ENCODE data around the gene CRYBB2. TPM values are rescaled to one million over a fixed set of nuclear protein-coding genes. Genes with fewer than 3 reads are reported as not detected.
"Not testable (repeated sequence)": the region's sequence is repeated elsewhere in the genome, so short reads cannot be mapped to it uniquely, and the experiment has no call there.

CRYBB2 gene, protein sequence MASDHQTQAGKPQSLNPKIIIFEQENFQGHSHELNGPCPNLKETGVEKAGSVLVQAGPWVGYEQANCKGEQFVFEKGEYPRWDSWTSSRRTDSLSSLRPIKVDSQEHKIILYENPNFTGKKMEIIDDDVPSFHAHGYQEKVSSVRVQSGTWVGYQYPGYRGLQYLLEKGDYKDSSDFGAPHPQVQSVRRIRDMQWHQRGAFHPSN
- not detected for total RNA-seq

- no peak for DNase-seq (ENCODE audit: low spot score)
These were observed at the start of gene CRYBB2 for GRCh38 chr22:25219211-25219689. TSS of gene CRYBB2 (plus strand) at chr22:25219639. CDS start at chr22:25221430, 1,791 bp downstream.

DNA sequence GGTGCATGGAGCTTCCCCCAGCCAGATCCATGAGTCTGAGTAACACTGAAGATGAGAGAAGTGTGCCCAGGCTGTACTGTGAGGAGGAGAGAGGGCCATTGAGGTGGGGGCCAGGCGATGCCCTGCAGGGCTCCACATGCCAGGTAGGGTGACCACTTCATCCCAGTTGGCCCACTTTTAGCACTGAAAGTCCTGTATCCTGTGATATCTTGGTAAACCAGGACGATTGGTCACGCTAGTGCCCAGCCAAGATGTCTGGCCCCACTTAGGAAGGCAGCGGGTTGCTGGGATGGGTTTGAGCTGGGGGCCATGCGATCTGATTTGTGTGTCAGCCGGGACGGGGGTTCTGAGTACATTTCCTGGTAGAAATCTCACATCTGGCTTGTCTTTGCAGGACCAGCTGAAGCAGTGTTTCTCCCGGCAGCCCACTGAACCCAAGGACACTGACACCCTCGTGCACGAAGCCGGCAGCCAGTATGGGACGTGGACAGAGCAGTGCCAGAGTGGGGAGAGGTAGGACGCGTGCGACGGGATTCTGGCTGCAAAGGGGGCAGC is 48.9 kb upstream of the CRYBB2 start:
- DNase-seq (ENCODE audit: low spot score): no peak

- peak; percentile 24 for DNase-seq (ENCODE audit: low spot score)
These were observed 47.3 kb upstream of the CRYBB2 start for GRCh38 chr22:25172153-25172552.

- DNase-seq (ENCODE audit: low spot score): no peak
These were observed 45.1 kb upstream of the CRYBB2 start for GRCh38 chr22:25174156-25174887.

DNA sequence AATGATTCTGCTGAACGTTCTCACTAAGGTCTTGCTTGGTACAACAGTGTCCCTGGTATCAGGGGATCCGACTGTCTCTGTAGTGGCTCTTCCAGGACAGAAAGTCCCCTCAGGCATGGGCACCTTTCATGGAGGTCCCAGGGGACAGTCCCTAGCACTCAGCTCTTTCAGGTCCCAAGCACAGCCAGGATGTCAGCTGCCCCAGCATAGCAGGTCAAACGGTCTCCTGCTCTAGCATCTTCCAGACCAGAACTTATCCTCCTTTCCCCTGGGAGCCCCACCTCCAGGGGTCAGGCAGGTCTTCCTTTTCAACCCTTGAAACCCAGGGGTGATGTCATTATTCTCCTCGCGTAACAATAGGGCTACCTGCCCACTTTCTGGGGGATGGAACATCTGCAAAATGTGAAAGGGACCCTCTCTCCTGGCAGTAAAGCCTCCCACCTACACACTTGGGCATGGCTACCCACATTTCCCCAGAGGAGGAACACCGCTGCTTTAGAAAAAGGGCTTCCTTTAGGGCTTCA is 44.5 kb upstream of the CRYBB2 start:
- DNase-seq (ENCODE audit: low spot score): no peak

DNA sequence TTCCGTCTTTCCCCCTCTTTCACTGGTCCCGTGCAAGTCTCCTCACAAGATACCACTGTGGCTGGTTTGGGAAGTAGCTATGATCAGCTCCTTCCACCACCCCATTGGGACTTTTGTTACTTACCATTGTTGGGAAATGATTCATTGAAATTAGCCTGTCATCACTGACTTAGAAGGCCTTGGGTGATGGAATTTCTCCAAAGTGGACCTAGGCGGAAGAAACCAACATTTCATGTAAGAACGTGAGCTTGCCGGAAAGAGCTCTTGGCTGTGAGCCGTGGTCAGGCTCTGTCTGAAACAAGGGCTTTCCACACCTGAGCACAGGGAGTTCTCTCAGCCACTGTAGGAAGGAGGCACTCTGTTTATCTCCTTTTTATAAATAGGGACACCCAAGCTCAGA is 43.3 kb upstream of the CRYBB2 start:
- no peak for DNase-seq (ENCODE audit: low spot score)

- no peak for DNase-seq (ENCODE audit: low spot score)
These were observed 42.6 kb upstream of the CRYBB2 start for GRCh38 chr22:25176799-25177198.

DNA sequence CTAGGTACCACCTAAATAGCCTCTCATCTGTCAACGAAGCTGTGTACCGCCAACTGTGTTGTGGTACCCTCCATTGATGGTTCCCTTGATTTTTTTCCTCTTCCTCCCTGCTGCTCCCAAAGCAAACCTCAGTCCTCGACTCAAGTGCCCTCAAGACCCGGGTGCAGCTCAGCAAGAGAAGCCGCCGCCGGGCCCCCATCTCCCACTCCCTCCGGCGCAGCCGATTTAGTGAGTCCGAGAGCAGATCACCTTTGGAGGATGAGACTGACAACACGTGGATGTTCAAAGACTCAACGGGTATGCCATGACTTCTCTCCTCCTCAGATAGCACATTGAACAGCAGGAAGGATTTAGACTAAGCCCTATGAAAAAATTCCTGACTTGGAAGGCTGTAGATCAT is 42.2 kb upstream of the CRYBB2 start:
- no peak for DNase-seq (ENCODE audit: low spot score)

GRCh38 chr22:25177895-25178294 is 41.5 kb upstream of the CRYBB2 start:
- DNase-seq (ENCODE audit: low spot score): no peak

DNA sequence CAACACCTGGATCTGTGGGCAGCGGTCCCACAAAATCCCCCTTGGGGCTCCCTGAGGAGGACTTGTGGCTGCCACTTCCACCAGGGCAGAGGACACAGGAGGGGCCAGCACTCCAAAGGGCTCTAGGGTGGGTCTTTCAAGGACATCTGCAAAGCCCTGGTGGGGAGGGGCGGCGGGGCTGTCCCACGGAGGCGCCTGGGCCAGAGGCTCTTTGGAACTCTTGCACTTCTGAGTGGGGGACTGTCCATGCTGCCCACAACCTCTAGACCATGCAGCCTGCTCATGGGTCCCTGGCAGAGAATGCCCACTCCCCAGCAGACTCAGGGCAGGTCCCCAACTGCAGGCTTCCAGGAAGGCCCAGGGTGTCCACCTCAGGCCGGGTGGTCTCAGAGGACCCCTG is 41.1 kb upstream of the CRYBB2 start:
- DNase-seq (ENCODE audit: low spot score): not testable (repeated sequence)

DNA sequence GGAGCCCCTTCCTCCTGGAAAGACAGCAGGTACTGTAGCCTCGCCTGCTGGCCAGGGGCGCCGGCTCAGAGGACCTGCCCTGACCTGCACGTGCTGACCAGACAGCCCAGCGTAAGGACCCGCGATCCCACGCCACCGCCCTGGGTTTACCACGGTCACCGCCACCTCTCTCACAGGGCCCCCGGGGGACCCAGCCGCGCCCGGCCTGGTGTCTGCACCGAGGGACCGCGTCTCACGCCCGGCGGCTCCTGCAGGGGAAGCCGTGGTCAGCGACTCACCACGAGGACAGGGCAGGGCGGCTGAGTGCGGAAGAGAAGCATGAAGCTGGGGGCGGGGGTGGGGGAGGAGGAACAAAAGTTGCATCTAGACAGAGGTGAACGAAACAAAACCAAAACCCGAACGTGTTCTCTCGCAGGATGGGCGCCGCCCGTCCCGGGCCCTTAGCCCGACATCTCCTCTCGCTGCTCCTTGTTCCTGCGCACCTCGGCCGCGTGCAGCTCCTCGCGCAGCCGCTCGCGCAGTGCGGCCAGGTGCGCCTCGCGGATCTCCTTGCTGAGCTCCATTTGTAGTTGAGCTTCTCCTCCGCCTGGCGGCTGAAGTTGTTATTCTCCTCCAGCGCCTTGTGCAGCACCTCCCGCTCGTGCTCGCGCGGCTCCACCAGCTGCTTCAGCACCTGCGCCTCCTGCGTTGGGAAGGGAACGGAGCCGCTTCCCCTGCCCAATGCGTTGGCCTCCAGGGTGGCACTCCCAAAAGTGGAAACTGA is 40.4 kb upstream of the CRYBB2 start:
- DNase-seq (ENCODE audit: low spot score): not testable (repeated sequence)

DNA sequence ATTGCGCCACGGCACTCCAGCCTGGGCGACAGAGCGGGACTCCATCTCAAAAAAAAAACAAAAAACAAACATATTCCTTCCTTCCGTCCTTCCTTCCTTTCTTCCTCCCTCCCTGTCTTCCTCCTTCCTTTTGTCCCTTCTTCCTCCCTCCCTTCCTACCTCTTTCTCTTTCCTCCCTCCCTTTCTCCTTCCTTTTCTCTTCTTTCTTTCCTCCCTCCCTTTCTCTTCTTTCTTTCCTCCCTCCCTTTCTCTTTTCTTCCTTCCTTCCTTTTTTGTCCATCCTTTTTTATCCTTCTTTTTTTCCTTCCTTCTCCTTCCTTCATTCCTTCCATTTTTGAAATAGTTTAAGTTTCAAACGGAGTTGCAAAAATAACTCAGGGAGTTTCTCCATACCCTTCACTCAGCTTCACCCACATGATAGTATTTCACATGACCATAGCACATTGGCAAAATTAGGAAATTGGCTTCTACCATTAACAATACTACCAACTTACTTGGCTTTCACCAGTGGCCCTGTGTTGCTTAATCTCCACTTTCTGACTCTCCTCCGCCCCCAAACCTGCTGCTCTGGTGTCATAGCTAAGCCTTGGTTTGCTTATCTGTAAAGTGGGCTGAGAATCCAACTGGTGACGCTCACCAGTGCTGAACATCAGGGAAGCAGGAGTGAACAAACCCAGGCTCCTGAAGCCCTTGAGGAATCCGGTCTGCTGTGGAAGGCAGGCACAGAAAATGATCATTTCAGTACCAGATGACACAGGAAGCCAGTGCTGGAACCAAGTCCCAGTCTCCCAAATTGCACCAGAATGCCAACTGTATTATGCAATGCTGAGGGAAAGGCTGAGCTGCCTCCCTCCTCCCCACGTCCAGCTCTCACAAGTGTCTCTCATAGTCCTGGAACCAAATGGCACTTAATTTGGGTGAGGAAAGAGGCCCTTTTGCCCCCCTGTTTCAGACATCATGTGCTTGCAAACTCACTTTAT is 37.0 kb upstream of the CRYBB2 start:
- no peak for DNase-seq (ENCODE audit: low spot score)

DNA sequence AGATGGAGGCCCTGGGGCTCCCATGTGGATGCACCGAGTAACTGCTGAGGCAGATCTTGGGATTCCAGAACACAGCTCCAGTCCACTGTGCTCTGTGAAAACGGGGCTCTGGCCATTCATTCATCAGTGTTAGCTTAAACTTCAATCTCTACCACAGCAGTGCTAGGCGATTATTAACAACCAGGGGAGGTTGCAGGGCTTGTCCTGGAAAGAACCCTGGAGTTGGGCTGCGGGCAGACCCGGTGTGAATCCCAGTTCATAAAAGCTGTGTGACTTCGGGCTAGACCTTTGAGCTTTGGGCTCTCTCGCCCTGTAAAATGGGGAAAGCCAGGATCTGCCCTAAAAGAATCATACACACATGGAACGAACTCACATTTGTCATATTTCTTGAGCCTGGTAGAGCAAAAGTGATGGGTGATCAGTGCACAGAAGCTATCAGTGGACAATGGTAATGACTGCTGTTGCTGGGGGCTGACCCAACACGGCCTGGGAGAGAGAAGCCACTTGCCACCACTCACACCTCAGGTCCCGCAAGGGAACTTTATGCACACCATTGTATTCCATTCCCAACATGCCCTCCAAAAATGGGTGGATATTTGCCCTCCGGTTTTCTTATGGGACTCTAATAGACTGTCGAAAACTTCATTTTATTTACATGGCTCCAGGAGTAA is 35.4 kb upstream of the CRYBB2 start:
- no peak for DNase-seq (ENCODE audit: low spot score)

DNA sequence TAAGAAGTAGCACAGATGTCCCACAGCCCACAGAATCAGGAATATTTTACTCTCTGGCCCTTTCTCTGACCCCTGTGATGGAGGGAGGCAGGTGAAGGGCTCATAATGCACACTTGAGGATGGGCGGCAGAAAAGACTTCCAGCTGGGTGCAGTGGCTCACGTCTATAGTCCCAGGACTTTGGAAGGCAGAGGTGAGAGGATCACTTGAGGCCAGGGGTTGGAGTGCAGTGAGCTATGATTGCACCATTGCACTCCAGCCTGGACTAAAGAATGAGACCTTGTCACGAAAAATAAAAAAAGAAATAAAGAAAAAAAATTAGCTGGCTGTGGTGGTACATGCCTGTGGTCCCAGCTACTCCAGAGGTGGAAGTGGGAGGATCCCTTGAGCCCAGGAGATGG is 33.3 kb upstream of the CRYBB2 start:
- DNase-seq (ENCODE audit: low spot score): no peak

DNA sequence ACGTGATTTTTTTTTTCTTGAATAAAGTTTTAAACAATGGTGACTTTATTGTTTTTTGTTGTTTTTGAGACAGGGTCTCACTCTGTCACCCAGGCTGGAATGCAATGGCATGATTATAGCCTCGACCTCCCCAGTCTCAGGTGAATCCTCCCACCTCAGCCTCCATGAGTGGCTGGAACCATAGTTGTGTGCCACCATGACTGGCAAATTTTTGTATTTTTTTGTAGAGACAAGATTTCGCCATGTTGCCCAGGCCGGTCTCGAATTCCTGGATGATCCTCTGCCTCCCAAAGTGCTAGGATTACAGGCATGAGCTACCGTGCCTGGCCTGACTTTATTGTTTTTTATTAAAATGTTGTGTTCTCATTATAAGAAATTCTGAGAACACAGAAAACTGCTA is 32.0 kb upstream of the CRYBB2 start:
- DNase-seq (ENCODE audit: low spot score): no peak

- no peak for DNase-seq (ENCODE audit: low spot score)
These were observed 27.0 kb upstream of the CRYBB2 start for GRCh38 chr22:25192406-25192805.

DNA sequence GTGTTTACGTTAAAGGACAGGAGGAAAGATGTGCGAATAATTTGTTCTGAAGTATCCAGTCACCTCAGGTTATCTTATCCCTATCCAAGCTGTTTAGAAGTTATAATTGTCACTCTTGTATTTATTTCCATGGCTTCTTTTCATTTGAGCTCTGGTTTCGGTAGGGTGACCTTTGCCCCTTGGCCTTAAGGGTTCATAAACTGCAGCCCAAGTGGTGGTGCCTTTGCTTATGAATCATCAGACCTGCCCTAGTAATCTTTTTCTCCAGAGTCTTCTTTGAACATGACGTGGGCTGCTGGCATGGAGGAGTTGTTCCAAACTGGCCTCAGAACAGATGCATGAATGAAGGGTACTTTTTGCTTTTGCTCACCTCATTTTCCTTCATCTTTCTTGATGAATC is 26.3 kb upstream of the CRYBB2 start:
- no peak for DNase-seq (ENCODE audit: low spot score)

DNA sequence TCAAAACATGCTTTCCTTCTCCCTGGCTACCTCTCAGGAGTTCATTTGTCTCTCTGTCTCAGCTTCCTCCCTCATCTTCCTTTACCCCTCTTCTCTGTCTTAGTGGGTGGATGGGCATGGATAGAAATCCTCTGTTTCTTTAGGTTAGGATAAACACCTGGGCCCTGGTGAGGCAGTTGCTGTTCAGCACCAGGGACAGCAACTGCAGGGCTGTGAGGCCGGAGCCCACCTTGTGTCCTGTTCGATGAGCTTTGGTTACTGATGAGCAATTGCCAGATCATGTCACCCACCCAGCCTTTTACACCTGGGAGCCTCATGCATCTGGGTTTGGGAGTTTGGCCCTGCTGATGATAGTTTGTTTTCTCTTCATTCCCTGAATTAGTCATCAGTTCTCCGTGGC is 25.9 kb upstream of the CRYBB2 start:
- DNase-seq (ENCODE audit: low spot score): no peak

DNA sequence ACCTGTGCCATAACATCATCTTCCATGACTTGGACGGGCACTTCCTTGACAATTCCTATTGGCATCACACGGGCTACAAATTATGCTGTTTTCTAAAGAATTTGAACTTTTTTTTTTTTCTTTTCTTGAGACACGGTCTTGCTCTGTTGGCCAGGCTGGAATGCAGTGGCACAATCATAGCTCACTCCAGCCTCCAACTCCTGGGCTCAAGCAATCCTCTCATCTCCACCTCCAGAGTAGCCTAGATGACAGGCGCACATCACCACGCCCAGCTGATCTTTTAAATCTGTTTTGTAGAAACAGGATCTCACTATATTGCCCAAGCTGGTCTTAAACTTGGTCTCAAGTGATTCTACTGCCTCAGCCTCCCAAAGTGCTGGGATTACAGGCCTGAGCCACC is 23.1 kb upstream of the CRYBB2 start:
- no peak for DNase-seq (ENCODE audit: low spot score)

GRCh38 chr22:25197340-25197739 is 22.1 kb upstream of the CRYBB2 start:
- DNase-seq (ENCODE audit: low spot score): no peak

All from mucosa of gallbladder (tissue), 1 donor.